DMS 273 (cell line): Measurements from ENCODE around the gene FOXK1.
"Not testable (repeated sequence)": the region's sequence is repeated elsewhere in the genome, so short reads cannot be mapped to it uniquely, and the experiment has no call there.

Experiments
- DNase-seq: peaks from one replicate; lab custom pipeline; 2025; ENCODE audit not compliant: unreplicated experiment; lab: John Stamatoyannopoulos, UW

The FOXK1 gene

GRCh38 chr7:4797858-4798705, 116.0 kb downstream of the FOXK1 start:
- peak; percentile 54 for DNase-seq

DNA sequence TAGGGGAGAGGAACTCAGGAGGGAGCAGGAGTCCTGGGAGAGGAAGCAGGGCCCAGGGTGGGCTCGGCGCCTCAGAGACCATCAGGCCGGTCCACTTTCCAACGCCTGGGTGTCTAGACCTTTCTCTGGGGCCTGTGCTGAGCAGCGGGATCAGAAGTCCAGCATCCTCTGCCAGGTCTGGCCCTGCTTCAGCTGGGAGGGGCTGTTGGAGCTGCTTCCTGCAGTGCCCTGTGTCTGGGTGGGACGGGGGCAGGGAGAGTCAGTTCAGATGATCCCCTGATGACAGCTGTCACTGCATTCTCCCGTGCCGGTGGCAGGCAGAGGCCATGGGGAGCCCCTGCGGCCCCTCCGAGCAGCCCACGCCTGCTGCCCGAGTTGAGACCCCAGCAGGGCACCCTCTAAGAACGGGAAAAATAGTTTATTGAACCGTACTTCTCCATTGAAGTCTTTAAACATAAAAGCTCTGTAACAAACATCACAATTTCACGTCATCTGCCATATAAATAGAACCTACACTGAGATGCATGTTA, 116.7 kb downstream of the FOXK1 start:
- no peak for DNase-seq

- DNase-seq, result peak; percentile 30
Observed at GRCh38 chr7:4799508-4800268, 117.6 kb downstream of the FOXK1 start.

DNA sequence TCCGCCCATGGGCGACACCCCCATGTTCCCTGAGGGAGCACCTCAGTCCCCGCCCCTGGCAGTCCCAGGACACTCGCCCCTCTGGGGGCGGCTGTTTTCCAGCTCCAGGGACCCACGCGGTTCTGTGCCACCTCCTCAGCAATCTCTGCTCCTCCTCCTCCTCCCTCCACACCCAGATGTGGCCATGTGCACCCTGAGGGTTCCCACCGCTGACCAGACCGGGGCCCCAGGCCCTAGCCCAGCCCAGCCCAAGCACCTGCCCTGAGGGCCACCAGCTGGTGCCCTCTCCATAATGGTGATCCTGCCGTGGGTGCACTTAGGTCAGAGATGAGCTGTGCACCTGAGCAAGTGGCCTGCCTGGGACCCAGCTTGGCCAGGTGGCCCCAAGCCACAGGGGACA, 118.4 kb downstream of the FOXK1 start:
- no peak for DNase-seq

- DNase-seq, result peak; percentile 48
Observed at GRCh38 chr7:4800926-4801838, 119.1 kb downstream of the FOXK1 start.

DNA sequence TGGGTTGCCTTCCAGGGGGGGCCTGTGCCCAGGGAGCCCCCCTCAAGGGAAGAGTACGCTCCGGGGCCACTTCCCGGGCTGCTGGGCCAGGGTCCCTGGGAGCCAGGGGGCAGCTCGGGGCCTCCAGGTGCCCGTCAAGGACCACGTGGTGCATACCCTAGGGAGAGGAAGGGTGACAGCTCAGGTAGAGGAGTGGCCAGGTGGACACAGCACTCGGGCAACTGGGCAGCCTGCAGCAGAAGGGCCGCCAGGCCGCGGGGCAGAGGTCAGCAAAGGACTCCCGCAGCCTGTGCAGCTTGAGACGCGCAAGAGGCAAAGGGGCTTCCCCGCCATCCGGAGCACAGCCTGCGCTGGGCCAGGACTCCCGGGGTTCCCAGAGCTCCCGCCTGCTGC, 119.7 kb downstream of the FOXK1 start:
- DNase-seq, result no peak

DNA sequence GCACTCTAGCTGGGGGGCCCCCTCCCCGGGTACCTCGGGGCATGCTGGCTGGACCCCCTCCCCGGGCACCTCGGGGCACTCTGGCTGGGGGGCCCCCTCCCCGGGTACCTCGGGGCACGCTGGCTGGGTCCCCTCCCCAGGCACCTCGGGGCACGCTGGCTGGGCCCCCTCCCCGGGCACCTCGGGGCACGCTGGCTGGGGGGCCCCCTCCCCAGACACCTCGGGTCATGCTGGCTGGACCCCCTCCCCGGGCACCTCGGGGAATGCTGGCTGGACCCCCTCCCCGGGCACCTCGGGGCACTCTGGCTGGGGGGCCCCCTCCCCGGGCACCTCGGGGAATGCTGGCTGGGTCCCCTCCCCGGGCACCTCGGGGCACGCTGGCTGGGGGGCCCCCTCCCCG, 120.5 kb downstream of the FOXK1 start:
- DNase-seq, result not testable (repeated sequence)

DNA sequence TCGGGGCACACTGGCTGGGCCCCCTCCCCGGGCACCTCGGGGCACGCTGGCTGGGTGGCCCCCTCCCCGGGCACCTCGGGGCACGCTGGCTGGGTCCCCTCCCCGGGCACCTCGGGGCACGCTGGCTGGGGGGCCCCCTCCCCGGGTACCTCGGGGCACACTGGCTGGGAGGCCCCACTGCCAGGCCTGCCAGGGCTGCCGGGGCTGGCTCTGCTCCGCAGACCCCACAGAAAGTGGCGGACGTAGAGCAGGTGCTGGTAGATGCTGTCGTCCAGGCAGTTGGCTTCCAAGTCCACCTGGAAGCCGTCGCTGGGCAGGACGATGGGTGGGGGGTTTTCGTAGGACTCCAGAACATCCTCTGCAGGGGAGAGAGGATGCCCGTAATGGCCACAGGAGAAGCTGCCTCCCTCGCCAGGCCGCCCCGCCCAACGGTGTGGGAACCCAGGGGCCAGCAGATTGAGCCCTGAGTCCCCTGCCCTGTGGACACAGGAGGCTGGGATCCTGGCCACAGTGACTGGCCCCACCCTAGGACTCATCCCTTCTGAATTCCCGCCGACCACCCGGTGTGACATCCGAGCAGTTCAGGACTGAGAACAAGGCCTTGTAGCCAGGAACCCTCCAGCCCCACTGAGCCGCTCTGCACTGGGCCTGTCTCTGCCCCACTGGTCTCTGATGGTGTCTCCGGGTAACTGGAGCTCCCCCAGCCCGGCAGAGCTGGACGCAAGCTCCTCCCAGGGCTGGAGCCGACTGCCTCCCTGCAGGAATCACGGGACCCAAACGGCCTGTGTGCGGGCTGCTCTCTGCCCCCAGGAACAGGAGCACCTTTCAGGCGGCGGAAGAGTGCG, 121.5 kb downstream of the FOXK1 start:
- peak; percentile 36 for DNase-seq

GRCh38 chr7:4805110-4805983, 123.3 kb downstream of the FOXK1 start:
- DNase-seq, result no peak

DNA sequence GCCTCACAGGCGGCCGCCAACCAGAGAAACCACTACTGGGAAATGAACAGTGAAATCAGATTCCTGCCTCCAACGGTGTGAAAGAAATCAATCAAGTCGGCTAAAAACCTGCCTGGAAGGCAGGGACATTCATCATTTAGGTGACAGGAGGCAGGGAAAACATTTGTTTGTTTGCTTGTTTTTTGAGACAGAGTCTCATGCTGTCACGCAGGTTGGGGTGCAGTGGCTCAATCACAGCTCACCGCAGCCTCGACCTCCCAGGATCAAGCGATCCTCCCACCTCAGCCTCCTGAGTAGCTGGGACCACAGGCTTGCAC, 123.8 kb downstream of the FOXK1 start:
- no peak for DNase-seq

DNA sequence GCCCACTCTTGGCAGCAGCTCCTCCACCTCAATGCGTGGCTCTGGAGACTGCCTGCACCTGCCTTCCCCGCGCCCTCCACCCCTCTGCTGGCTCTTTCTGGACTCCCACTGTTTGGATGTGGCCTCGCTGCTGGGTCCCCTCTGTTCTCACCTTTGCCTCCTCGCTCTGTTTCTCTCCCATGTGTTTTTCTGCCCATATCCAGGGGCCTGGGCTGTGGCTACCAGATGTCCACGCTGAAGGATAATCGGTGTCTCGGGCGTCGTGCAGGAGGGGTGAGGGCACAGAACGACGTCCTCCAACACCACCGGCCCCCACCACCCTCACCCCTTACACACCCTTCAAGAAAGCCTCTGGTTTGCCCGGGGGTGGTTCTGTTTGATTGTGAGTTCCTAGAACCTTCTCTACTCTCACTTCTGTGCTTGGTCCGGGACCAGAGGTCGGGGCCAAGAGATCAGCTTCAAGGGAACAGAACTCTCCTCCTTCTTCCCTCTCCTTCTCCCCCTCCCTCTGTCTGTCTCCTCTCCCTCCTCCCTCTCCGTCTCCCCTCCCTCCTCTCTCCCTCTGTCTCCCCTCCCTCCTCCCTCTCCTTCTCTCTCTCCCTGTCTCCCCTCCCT, 125.0 kb downstream of the FOXK1 start:
- DNase-seq, result no peak

- no peak for DNase-seq
Observed at GRCh38 chr7:4807598-4808016, 125.5 kb downstream of the FOXK1 start.

DNA sequence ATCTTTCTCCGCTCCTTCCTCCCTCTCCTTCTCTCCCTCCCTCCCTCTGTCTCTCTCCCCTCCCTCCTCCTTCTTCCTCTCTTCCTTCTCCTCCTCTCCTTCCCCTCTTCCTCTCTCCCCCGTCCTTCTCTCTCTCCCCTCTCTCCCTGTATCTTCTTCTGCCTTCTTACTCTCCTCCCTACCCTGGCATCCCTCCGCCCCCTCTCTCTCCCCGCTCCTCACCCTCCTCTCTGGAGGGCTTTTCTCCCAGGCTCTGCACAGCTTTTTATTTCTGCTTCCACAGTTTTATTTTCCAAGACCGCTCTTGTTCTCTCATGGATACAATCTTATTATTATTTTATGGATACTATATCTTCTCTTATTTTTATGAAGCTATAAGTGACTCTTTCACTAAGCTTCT, 125.9 kb downstream of the FOXK1 start:
- no peak for DNase-seq

GRCh38 chr7:4808565-4808964, 126.5 kb downstream of the FOXK1 start:
- no peak for DNase-seq

DNA sequence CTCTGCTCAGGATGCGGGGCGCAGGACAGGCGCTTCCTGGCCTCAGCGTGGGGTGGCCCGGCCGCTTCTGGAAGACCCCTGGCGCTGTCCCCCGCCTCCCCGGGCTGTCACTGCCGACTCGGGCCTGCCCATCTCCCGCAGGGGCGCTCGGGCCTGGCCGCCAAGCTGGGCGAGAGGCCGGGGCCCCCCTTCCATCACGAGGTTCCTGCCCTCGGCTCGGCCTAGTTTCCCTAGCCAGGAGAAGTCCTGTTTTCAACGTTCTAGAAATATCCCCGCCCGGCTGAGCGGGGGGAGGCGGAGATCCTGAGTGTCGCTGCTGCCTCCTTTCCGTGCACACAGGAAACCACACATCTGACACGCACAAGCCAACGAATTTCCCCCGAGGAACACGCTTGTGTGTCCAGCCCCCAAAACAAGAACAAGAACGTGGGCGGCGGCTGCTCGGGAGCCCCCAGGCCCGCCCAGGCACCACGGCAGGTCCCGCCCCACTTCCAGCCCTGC, 127.0 kb downstream of the FOXK1 start:
- DNase-seq, result no peak

- no peak for DNase-seq
Observed at GRCh38 chr7:4809666-4810065, 127.6 kb downstream of the FOXK1 start.

GRCh38 chr7:4814433-4814832, 132.3 kb downstream of the FOXK1 start:
- no peak for DNase-seq

GRCh38 chr7:4815121-4815520, 133.0 kb downstream of the FOXK1 start:
- no peak for DNase-seq
